Measurements from ENCODE around the gene JAKMIP1.

- no peak for TF ChIP-seq CTCF (IDR thresholded peaks at IDR 0.05)
- no peak for TF ChIP-seq POLR2A (IDR thresholded peaks at IDR 0.05)
These were observed 157.2 kb downstream of the JAKMIP1 start for GRCh38 chr4:6043188-6043587.
